BE2C (cell line): ENCODE data around the gene DDTL.
"Not testable (repeated sequence)": the region's sequence is repeated elsewhere in the genome, so short reads cannot be mapped to it uniquely, and the experiment has no call there.

ENCODE experiments used
- DNase-seq: peaks from one replicate; pipeline ENCODE4 v3.0.0-alpha.2; 2020
- H3K27me3 ChIP-seq: fragments of 250-450 bp; sonication (Bioruptor Pico); 2 replicates; pipeline ENCODE4 v1.5.1; 2020; ENCODE audit warnings: mild to moderate bottlenecking
- H3K36me3 ChIP-seq: fragments of 250-450 bp; sonication (Bioruptor Pico); 2 replicates; pipeline ENCODE4 v1.5.1; 2020; ENCODE audit warnings: mild to moderate bottlenecking
- H3K4me1 ChIP-seq: fragments of 250-450 bp; sonication (Bioruptor Pico); 2 replicates; pipeline ENCODE4 v1.5.1; 2020
- H3K4me3 ChIP-seq: 2 replicates; pipeline ENCODE4 v1.5.1; 2011; ENCODE audit warnings: low read depth, low read length
- H3K9me3 ChIP-seq: fragments of 250-450 bp; sonication (Bioruptor Pico); 2 replicates; pipeline ENCODE4 v1.5.1; 2020
- CTCF ChIP-seq: IDR thresholded peaks from 2 replicates; pipeline ENCODE4 v1.5.1; 2012; ENCODE audit warnings: mild to moderate bottlenecking, low read depth, low read length

The DDTL gene

GRCh38 chr22:23939017-23939357 lies 27.7 kb upstream of the DDTL start:
- H3K36me3 ChIP-seq = no peaks in the 10 kb centered on the region
- H3K4me3 ChIP-seq = no peak overlapping the region
- TF ChIP-seq CTCF = no peak
- H3K9me3 ChIP-seq = no peaks in the 10 kb centered on the region; the same call in 1 of the 2 replicates
- H3K27me3 ChIP-seq = no peaks in the 10 kb centered on the region
- no peak for DNase-seq
- no peaks in the 10 kb centered on the region for H3K4me1 ChIP-seq

GRCh38 chr22:23940166-23940565 lies 26.5 kb upstream of the DDTL start:
- not testable (repeated sequence) for H3K9me3 ChIP-seq, H3K4me3 ChIP-seq, DNase-seq, H3K4me1 ChIP-seq, H3K27me3 ChIP-seq, H3K36me3 ChIP-seq

- not testable (repeated sequence) for H3K27me3 ChIP-seq, H3K4me1 ChIP-seq, H3K9me3 ChIP-seq, H3K36me3 ChIP-seq, H3K4me3 ChIP-seq
- DNase-seq = peak; percentile 30
Observed at GRCh38 chr22:23947391-23947790, 19.3 kb upstream of the DDTL start.

- H3K36me3 ChIP-seq, DNase-seq, H3K27me3 ChIP-seq, H3K9me3 ChIP-seq, H3K4me3 ChIP-seq, H3K4me1 ChIP-seq: not testable (repeated sequence)
Observed at GRCh38 chr22:23949764-23950163, 16.9 kb upstream of the DDTL start.

- H3K4me3 ChIP-seq, H3K36me3 ChIP-seq, H3K27me3 ChIP-seq, H3K9me3 ChIP-seq, DNase-seq, H3K4me1 ChIP-seq: not testable (repeated sequence)
Observed at GRCh38 chr22:23951383-23951782, 15.3 kb upstream of the DDTL start.

- not testable (repeated sequence) for H3K27me3 ChIP-seq, H3K4me3 ChIP-seq, H3K4me1 ChIP-seq, H3K36me3 ChIP-seq, DNase-seq, H3K9me3 ChIP-seq
Observed at GRCh38 chr22:23952794-23953405, 13.8 kb upstream of the DDTL start.

- H3K36me3 ChIP-seq, H3K27me3 ChIP-seq, H3K4me3 ChIP-seq, DNase-seq, H3K9me3 ChIP-seq, H3K4me1 ChIP-seq: not testable (repeated sequence)
Observed at GRCh38 chr22:23953485-23953884, 13.2 kb upstream of the DDTL start.

GRCh38 chr22:23954193-23954990 lies 12.3 kb upstream of the DDTL start:
- not testable (repeated sequence) for H3K9me3 ChIP-seq, H3K36me3 ChIP-seq, H3K4me1 ChIP-seq, H3K27me3 ChIP-seq, H3K4me3 ChIP-seq, DNase-seq

- H3K36me3 ChIP-seq, DNase-seq, H3K4me3 ChIP-seq, H3K27me3 ChIP-seq, H3K4me1 ChIP-seq, H3K9me3 ChIP-seq: not testable (repeated sequence)
Observed at GRCh38 chr22:23954991-23955305, 11.7 kb upstream of the DDTL start.

- not testable (repeated sequence) for H3K4me1 ChIP-seq, DNase-seq, H3K27me3 ChIP-seq, H3K9me3 ChIP-seq, H3K36me3 ChIP-seq, H3K4me3 ChIP-seq
Observed at GRCh38 chr22:23955886-23956285, 10.8 kb upstream of the DDTL start.

- DNase-seq = peak; percentile 81
- peak; percentile 77 for TF ChIP-seq CTCF
- H3K27me3 ChIP-seq, H3K4me3 ChIP-seq, H3K36me3 ChIP-seq, H3K9me3 ChIP-seq, H3K4me1 ChIP-seq: not testable (repeated sequence)
Observed at GRCh38 chr22:23956301-23956900, 10.3 kb upstream of the DDTL start.

- DNase-seq, H3K36me3 ChIP-seq, H3K9me3 ChIP-seq, H3K27me3 ChIP-seq, H3K4me1 ChIP-seq: not testable (repeated sequence)
- H3K4me3 ChIP-seq = peak within 1 kb of the TSS; percentile 44
Observed at GRCh38 chr22:23961084-23961771, 5.5 kb upstream of the DDTL start, which contains the start of gene GSTT2B. Gene GSTT2B (minus strand): TSS chr22:23961195. CDS start chr22:23961131, 64 bp downstream.

- not testable (repeated sequence) for H3K4me1 ChIP-seq, H3K9me3 ChIP-seq, DNase-seq, H3K27me3 ChIP-seq, H3K4me3 ChIP-seq
- H3K36me3 ChIP-seq = peaks cover 19% of the 10 kb centered on the region
Observed at GRCh38 chr22:23966094-23966493, 594 bp upstream of the DDTL start.
